Mesothelial cell of epicardium (in vitro differentiated cells): ENCODE data around the gene LZTFL1. TPM values are rescaled to one million over a fixed set of nuclear protein-coding genes. Genes with fewer than 3 reads are reported as not detected.

Source experiments
- DNase-seq, 2 experiments: peaks; one replicate each; pipeline ENCODE4 v3.0.0; 2021; ENCODE audit warnings: low spot score in 2 of 2; ENCODE audit not compliant: unreplicated experiment in 2 of 2
- H3K27ac Mint-ChIP-seq: 2 replicates; pipeline ENCODE4 v1.8.0; 2021; ENCODE audit warnings: mixed read lengths
- H3K27me3 Mint-ChIP-seq: 2 replicates; pipeline ENCODE4 v1.8.0; 2021; ENCODE audit warnings: low read depth, mixed read lengths
- H3K36me3 Mint-ChIP-seq: 2 replicates; pipeline ENCODE4 v1.8.0; 2021; ENCODE audit warnings: mixed read lengths
- H3K4me1 Mint-ChIP-seq: 2 replicates; pipeline ENCODE4 v1.8.0; 2021; ENCODE audit warnings: mixed read lengths
- H3K4me3 Mint-ChIP-seq: 2 replicates; pipeline ENCODE4 v1.8.0; 2021; ENCODE audit warnings: mild to moderate bottlenecking, moderate library complexity, mixed read lengths
- H3K9me3 Mint-ChIP-seq: 2 replicates; pipeline ENCODE4 v1.8.0; 2021; ENCODE audit warnings: mixed read lengths
- CTCF ChIP-seq: fragments of 200-600 bp; sonication (generic); IDR thresholded peaks from one replicate; pipeline ENCODE4 v1.5.0; 2021; ENCODE audit warnings: antibody characterized with exemption; ENCODE audit not compliant: unreplicated experiment
- total RNA-seq: library from RNA; stranded (reverse); gene quantifications from 3 replicates; pipeline ENCODE4 v1.2.1, GENCODE V29; 2021

LZTFL1 gene
- total RNA-seq, 1 donor from 2014 or later: 21.7 TPM

- Mint-ChIP-seq H3K9me3 (no peaks in the 10 kb centered on the region), H3K27ac (no peak within 1 kb of the TSS), H3K4me1 (peaks cover 18% of the 10 kb centered on the region)
Observed at GRCh38 chr3:45885979-45886705, 44.2 kb upstream of the LZTFL1 start, which contains the start of gene CCR9. CCR9 (plus strand) TSS chr3:45886543; CDS start chr3:45894934, 8,391 bp downstream.

GRCh38 chr3:45884368-45885201, 42.7 kb upstream of the LZTFL1 start:
- H3K9me3 Mint-ChIP-seq: no peaks in the 10 kb centered on the region

More at GRCh38 chr3:45885979-45886705, 44.2 kb upstream of the LZTFL1 start, which contains the start of gene CCR9:
- Mint-ChIP-seq H3K4me3 (no peak within 1 kb of the TSS), H3K36me3 (no peaks in the 10 kb centered on the region), H3K27me3 (peaks cover 22% of the 10 kb centered on the region)
- no peak for DNase-seq
- no peak for TF ChIP-seq CTCF

GRCh38 chr3:45881078-45882022, 39.4 kb upstream of the LZTFL1 start:
- no peaks in the 10 kb centered on the region for H3K9me3 Mint-ChIP-seq
- peaks cover 11% of the 10 kb centered on the region for H3K4me1 Mint-ChIP-seq
- DNase-seq: no peak

More at GRCh38 chr3:45884368-45885201, 42.7 kb upstream of the LZTFL1 start:
- no peak overlapping the region for H3K4me3 Mint-ChIP-seq
- TF ChIP-seq CTCF: no peak
- H3K27me3 Mint-ChIP-seq: peaks cover 22% of the 10 kb centered on the region
- peaks cover 16% of the 10 kb centered on the region for H3K4me1 Mint-ChIP-seq
- no peaks in the 10 kb centered on the region for H3K36me3 Mint-ChIP-seq
- no peak overlapping the region for H3K27ac Mint-ChIP-seq
- no peak for DNase-seq

GRCh38 chr3:45880725-45881077, 38.8 kb upstream of the LZTFL1 start:
- Mint-ChIP-seq H3K27me3 (peaks cover 32% of the 10 kb centered on the region), H3K4me1 (peaks cover 11% of the 10 kb centered on the region), H3K4me3 (no peak overlapping the region), H3K36me3 (no peaks in the 10 kb centered on the region), H3K9me3 (no peaks in the 10 kb centered on the region), H3K27ac (peak overlapping the region; percentile 6)
- no peak for DNase-seq
- no peak for TF ChIP-seq CTCF

More at GRCh38 chr3:45881078-45882022, 39.4 kb upstream of the LZTFL1 start:
- no peak overlapping the region for H3K27ac Mint-ChIP-seq
- no peak for TF ChIP-seq CTCF
- no peaks in the 10 kb centered on the region for H3K36me3 Mint-ChIP-seq
- H3K27me3 Mint-ChIP-seq: peaks cover 27% of the 10 kb centered on the region
- no peak overlapping the region for H3K4me3 Mint-ChIP-seq

GRCh38 chr3:45878124-45878523, 36.2 kb upstream of the LZTFL1 start:
- TF ChIP-seq CTCF: no peak
- peaks cover 8% of the 10 kb centered on the region for H3K9me3 Mint-ChIP-seq
- no peaks in the 10 kb centered on the region for H3K36me3 Mint-ChIP-seq
- no peak overlapping the region for H3K27ac Mint-ChIP-seq
- no peak for DNase-seq
- H3K27me3 Mint-ChIP-seq: peaks cover 21% of the 10 kb centered on the region
- H3K4me1 Mint-ChIP-seq: peaks cover 11% of the 10 kb centered on the region
- no peak overlapping the region for H3K4me3 Mint-ChIP-seq
